ENCODE results near the gene MFNG.

The MFNG gene

DNA sequence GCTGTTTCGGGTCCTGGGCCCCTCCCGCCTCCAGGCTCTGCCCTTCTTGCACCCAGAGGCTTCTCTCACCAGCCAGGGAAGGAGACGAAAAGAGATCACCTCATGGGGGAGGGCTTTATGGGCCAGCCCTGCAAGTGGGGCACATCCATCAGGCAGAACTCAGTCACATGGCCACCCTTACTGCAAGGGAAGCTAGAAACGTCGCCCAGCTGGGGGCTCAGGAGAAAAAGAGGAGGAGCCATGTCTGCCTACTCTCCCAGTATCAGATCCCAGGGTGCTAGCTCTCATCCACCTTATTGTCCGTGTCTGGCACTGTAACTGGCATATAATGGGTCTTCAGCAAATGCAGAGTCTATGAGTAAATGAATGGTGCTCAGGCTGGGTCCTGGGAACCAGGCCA, 24.2 kb downstream of the MFNG start:
- TF ChIP-seq, protein P1, sequence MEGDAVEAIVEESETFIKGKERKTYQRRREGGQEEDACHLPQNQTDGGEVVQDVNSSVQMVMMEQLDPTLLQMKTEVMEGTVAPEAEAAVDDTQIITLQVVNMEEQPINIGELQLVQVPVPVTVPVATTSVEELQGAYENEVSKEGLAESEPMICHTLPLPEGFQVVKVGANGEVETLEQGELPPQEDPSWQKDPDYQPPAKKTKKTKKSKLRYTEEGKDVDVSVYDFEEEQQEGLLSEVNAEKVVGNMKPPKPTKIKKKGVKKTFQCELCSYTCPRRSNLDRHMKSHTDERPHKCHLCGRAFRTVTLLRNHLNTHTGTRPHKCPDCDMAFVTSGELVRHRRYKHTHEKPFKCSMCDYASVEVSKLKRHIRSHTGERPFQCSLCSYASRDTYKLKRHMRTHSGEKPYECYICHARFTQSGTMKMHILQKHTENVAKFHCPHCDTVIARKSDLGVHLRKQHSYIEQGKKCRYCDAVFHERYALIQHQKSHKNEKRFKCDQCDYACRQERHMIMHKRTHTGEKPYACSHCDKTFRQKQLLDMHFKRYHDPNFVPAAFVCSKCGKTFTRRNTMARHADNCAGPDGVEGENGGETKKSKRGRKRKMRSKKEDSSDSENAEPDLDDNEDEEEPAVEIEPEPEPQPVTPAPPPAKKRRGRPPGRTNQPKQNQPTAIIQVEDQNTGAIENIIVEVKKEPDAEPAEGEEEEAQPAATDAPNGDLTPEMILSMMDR (IDR thresholded peaks at IDR 0.05; ENCODE audit: borderline replicate concordance, insufficient read depth, low read depth, low read length) = no peak
- no peak overlapping the region for H3K4me3 ChIP-seq (ENCODE audit: low read depth, low read length)

- TF ChIP-seq, protein P1 (IDR thresholded peaks at IDR 0.05; ENCODE audit: borderline replicate concordance, insufficient read depth, low read depth, low read length) = no peak
Measured at GRCh38 chr22:37460684-37461083, 25.5 kb downstream of the MFNG start.

GRCh38 chr22:37459206-37459605, 27.0 kb downstream of the MFNG start:
- H3K4me3 ChIP-seq (ENCODE audit: low read depth, low read length) = no peak overlapping the region
- TF ChIP-seq, protein P1 (IDR thresholded peaks at IDR 0.05; ENCODE audit: borderline replicate concordance, insufficient read depth, low read depth, low read length) = no peak

More at GRCh38 chr22:37460684-37461083, 25.5 kb downstream of the MFNG start:
- H3K4me3 ChIP-seq (ENCODE audit: low read depth, low read length) = no peak overlapping the region

GRCh38 chr22:37457093-37457893, 28.9 kb downstream of the MFNG start:
- TF ChIP-seq, protein P1 (IDR thresholded peaks at IDR 0.05; ENCODE audit: borderline replicate concordance, insufficient read depth, low read depth, low read length) = peak; percentile 95
- no peak overlapping the region for H3K4me3 ChIP-seq (ENCODE audit: low read depth, low read length)

GRCh38 chr22:37456346-37456745, 29.8 kb downstream of the MFNG start:
- TF ChIP-seq, protein P1 (IDR thresholded peaks at IDR 0.05; ENCODE audit: borderline replicate concordance, insufficient read depth, low read depth, low read length) = no peak

DNA sequence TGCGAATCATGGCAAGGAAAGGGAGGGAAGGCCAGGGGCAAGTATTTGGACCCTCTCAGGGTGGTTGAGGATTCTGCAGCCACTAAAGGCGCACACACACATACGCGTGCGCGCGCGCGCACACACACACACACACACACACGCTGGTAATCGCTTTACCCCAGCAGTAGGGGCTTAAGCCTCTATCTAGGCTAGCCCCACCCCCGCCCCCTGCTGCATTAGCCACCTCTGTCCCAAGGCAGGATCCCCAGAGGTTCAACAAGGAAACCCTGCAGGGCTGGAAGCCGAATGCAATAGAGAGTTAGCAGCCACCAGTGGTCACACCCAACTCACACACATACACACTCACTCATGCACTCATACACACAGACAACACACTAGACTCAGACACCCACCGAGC, 30.3 kb downstream of the MFNG start:
- TF ChIP-seq, protein P1 (IDR thresholded peaks at IDR 0.05; ENCODE audit: borderline replicate concordance, insufficient read depth, low read depth, low read length) = no peak
- H3K4me3 ChIP-seq (ENCODE audit: low read depth, low read length) = no peak overlapping the region

More at GRCh38 chr22:37456346-37456745, 29.8 kb downstream of the MFNG start:
- no peak overlapping the region for H3K4me3 ChIP-seq (ENCODE audit: low read depth, low read length)

All from GM12875 (cell line).